GM23248 (cell line): ENCODE results near the gene CNFN. TPM values are rescaled to one million over a fixed set of nuclear protein-coding genes. Genes with fewer than 3 reads are reported as not detected.

Experiments
- DNase-seq: peaks from one replicate; pipeline ENCODE4 v3.0.0-alpha.2; 2015
- H2AFZ ChIP-seq: fragments of 200-600 bp; sonication (generic); 2 replicates; pipeline ENCODE4 v1.6.1; 2016; ENCODE audit warnings: antibody characterized with exemption
- H3F3A ChIP-seq: fragments of 200-600 bp; sonication (generic); 2 replicates; pipeline ENCODE4 v1.6.1; 2016; ENCODE audit warnings: mild to moderate bottlenecking, antibody characterized with exemption, mixed run types; ENCODE audit not compliant: insufficient read depth
- H3K27ac ChIP-seq: fragments of 200-600 bp; sonication (generic); 2 replicates; pipeline ENCODE4 v1.5.1; 2016; ENCODE audit warnings: mild to moderate bottlenecking
- H3K27me3 ChIP-seq: fragments of 200-600 bp; sonication (generic); replicated peaks from 2 replicates; pipeline ENCODE4 v1.6.1; 2016; ENCODE audit warnings: mild to moderate bottlenecking; ENCODE audit not compliant: insufficient read depth
- H3K36me3 ChIP-seq: fragments of 200-600 bp; sonication (generic); 2 replicates; pipeline ENCODE4 v1.6.1; 2016; ENCODE audit warnings: low read depth, mild to moderate bottlenecking
- H3K4me1 ChIP-seq: fragments of 200-600 bp; sonication (generic); 2 replicates; pipeline ENCODE4 v1.6.1; 2016; ENCODE audit warnings: mild to moderate bottlenecking; ENCODE audit not compliant: insufficient read depth
- H3K4me2 ChIP-seq: fragments of 200-600 bp; sonication (generic); one replicate; pipeline ENCODE4 v1.6.1; 2016; ENCODE audit warnings: mild to moderate bottlenecking; ENCODE audit not compliant: unreplicated experiment
- H3K4me3 ChIP-seq: fragments of 200-600 bp; sonication (generic); 2 replicates; pipeline ENCODE4 v1.5.1; 2016; ENCODE audit warnings: mild to moderate bottlenecking
- H3K79me2 ChIP-seq: fragments of 200-600 bp; sonication (generic); 2 replicates; pipeline ENCODE4 v1.6.1; 2016; ENCODE audit warnings: mild to moderate bottlenecking; ENCODE audit not compliant: insufficient read depth
- H3K9ac ChIP-seq: fragments of 200-600 bp; sonication (generic); 2 replicates; pipeline ENCODE4 v1.6.1; 2016; ENCODE audit warnings: mild to moderate bottlenecking
- H3K9me2 ChIP-seq: fragments of 200-600 bp; sonication (generic); 2 replicates; pipeline ENCODE4 v1.6.1; 2016; ENCODE audit warnings: mixed run types, mild to moderate bottlenecking, moderate library complexity; ENCODE audit not compliant: insufficient read depth
- H3K9me3 ChIP-seq: fragments of 200-600 bp; sonication (generic); one replicate; pipeline ENCODE4 v1.6.1; 2017; ENCODE audit warnings: low read depth
- H4K20me1 ChIP-seq: fragments of 200-600 bp; sonication (generic); 2 replicates; pipeline ENCODE4 v1.6.0; 2016; ENCODE audit not compliant: insufficient read depth
- EZH2 ChIP-seq: fragments of 200-600 bp; sonication (generic); IDR thresholded peaks from 2 replicates; pipeline ENCODE4 v1.6.1; 2018; ENCODE audit warnings: antibody characterized with exemption, mild to moderate bottlenecking; ENCODE audit not compliant: insufficient read depth, poor library complexity, severe bottlenecking
- EZH2phosphoT487 ChIP-seq: fragments of 200-600 bp; sonication (generic); IDR thresholded peaks from 2 replicates; pipeline ENCODE4 v1.6.1; 2018; ENCODE audit warnings: antibody characterized with exemption, moderate library complexity, mild to moderate bottlenecking, low read depth; ENCODE audit not compliant: insufficient read depth
- WGBS, 2 experiments: methylation state at CpG; one replicate each; pipeline ENCODE4 v1.1.6; 2015 to 2017; ENCODE audit warnings: low lambda C conversion rate in 2 of 2, low coverage in 1 of 2; ENCODE audit errors: missing lambda C conversion rate in 2 of 2; 5-methylcytosine and 5-hydroxymethylcytosine counted together
- in situ Hi-C: fragments of 300-500 bp; cut with MboI; formaldehyde crosslinking; loops from 2 replicates; pipeline ENCODE4 v1.15.0; 2020
- polyA plus RNA-seq: library from polyadenylated mRNA; unstranded; fragments of >200 nt; fragmentation: Nextera tagmentation; extraction: Ambion mirVana; gene quantifications from 2 replicates; pipeline ENCODE4 v1.2.1, GENCODE V29; 2016
- total RNA-seq: library from RNA; depleted of rRNA; stranded (reverse); fragments of >200 nt; shearing (Covaris generic); gene quantifications from 2 replicates; pipeline ENCODE4 v1.2.3, GENCODE V29; 2014

CNFN gene
- total and polyA plus RNA-seq, 2 experiments from 2014 or later, result 1.1 TPM; not detected in 1

- no peaks in the 10 kb centered on the region for H4K20me1 ChIP-seq
- H3K4me2 ChIP-seq, result no peak overlapping the region
- no peaks in the 10 kb centered on the region for H3K9me3 ChIP-seq
- 0 out of 2 replicates have a peak, but pooled peaks cover 6% of the 10 kb centered on the region for H3F3A ChIP-seq
- H3K27ac ChIP-seq, result no peak overlapping the region
- no peak overlapping the region for H2AFZ ChIP-seq
- in situ Hi-C loops, result no loop called here
- no peaks in the 10 kb centered on the region for H3K36me3 ChIP-seq
- no peak for DNase-seq
- no peaks in the 10 kb centered on the region for H3K79me2 ChIP-seq
- no peak overlapping the region for H3K9ac ChIP-seq
- H3K27me3 ChIP-seq, result no peaks in the 10 kb centered on the region
- H3K4me1 ChIP-seq, result peaks cover 7% of the 10 kb centered on the region
- WGBS, 2 experiments, result 88 to 91% methylated on average over 1 of the region's 1 CpG
- no peaks in the 10 kb centered on the region for H3K9me2 ChIP-seq
- no peak overlapping the region for H3K4me3 ChIP-seq
- no peak for TF ChIP-seq EZH2
- no peak for TF ChIP-seq EZH2phosphoT487
Measured at GRCh38 chr19:42431486-42431885, 41.4 kb upstream of the CNFN start.

DNA sequence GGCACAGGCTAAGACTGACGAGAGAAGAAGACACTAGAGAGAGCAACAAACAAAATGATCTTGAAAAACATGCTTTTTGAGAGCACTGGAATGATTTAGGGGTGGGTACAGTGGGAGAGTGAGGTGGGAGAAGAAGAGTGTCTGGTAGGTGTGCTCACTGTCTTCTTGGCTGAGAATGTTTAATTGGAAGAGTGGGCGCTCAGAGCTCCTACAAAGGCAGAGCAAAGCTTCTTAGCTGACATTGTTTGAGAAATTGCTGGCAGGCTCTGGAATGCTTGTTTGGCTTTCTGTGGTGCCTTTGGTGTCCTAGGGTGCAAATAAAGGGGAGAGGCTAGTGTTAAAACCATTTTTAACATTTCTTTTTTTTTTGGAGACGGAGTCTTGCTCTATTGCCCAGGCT, 38.6 kb upstream of the CNFN start:
- Histone ChIP-seq H3K9me3 (no peaks in the 10 kb centered on the region), H3F3A (no peaks in the 10 kb centered on the region), H3K36me3 (no peaks in the 10 kb centered on the region), H3K4me1 (no peaks in the 10 kb centered on the region), H3K4me3 (no peak overlapping the region), H3K9ac (no peak overlapping the region), H4K20me1 (no peaks in the 10 kb centered on the region), H3K79me2 (no peaks in the 10 kb centered on the region), H3K4me2 (no peak overlapping the region), H2AFZ (no peak overlapping the region), H3K27ac (no peak overlapping the region), H3K27me3 (no peaks in the 10 kb centered on the region), H3K9me2 (no peaks in the 10 kb centered on the region)
- DNase-seq, result no peak
- TF ChIP-seq EZH2phosphoT487 (no peak), EZH2 (no peak)
- in situ Hi-C loops, result no loop called here
- WGBS, 2 experiments, result 44 to 58% methylated on average over 3 of the region's 3 CpGs

GRCh38 chr19:42427313-42427712, 37.2 kb upstream of the CNFN start, which contains the start of gene LIPE:
Gene LIPE (minus strand): TSS chr19:42427388. CDS start chr19:42427149, 239 bp downstream.
- no peak for TF ChIP-seq EZH2
- no peak for TF ChIP-seq EZH2phosphoT487
- Histone ChIP-seq H3K9me2 (no peaks in the 10 kb centered on the region), H3F3A (no peaks in the 10 kb centered on the region), H3K36me3 (no peaks in the 10 kb centered on the region), H3K27me3 (no peaks in the 10 kb centered on the region), H3K9me3 (no peaks in the 10 kb centered on the region), H4K20me1 (no peaks in the 10 kb centered on the region), H3K79me2 (no peaks in the 10 kb centered on the region), H3K4me1 (no peaks in the 10 kb centered on the region), H3K27ac (no peak within 1 kb of the TSS), H2AFZ (no peak within 1 kb of the TSS), H3K9ac (no peak within 1 kb of the TSS), H3K4me2 (no peak within 1 kb of the TSS), H3K4me3 (no peak within 1 kb of the TSS)
- no peak for DNase-seq
- 33 to 38% methylated on average over 4 of the region's 4 CpGs for WGBS, 2 experiments
- in situ Hi-C loops, result no loop called here

GRCh38 chr19:42426643-42427042, 36.5 kb upstream of the CNFN start:
- Histone ChIP-seq H3K4me1 (no peaks in the 10 kb centered on the region), H3K4me2 (no peak overlapping the region), H3K27ac (no peak overlapping the region), H3K9me3 (no peaks in the 10 kb centered on the region), H3K27me3 (no peaks in the 10 kb centered on the region), H3K4me3 (no peak overlapping the region), H3K79me2 (no peaks in the 10 kb centered on the region), H3F3A (no peaks in the 10 kb centered on the region), H3K36me3 (no peaks in the 10 kb centered on the region), H2AFZ (no peak overlapping the region), H4K20me1 (no peaks in the 10 kb centered on the region), H3K9ac (no peak overlapping the region), H3K9me2 (no peaks in the 10 kb centered on the region)
- TF ChIP-seq EZH2phosphoT487 (no peak), EZH2 (no peak)
- in situ Hi-C loops, result no loop called here
- no peak for DNase-seq
- 97 to 98% methylated on average over 3 of the region's 3 CpGs for WGBS, 2 experiments

GRCh38 chr19:42424712-42425131, 34.6 kb upstream of the CNFN start:
- Histone ChIP-seq H3K4me2 (no peak overlapping the region), H2AFZ (no peak overlapping the region), H3K27me3 (no peaks in the 10 kb centered on the region), H3K4me1 (no peaks in the 10 kb centered on the region), H4K20me1 (no peaks in the 10 kb centered on the region), H3K9me2 (no peaks in the 10 kb centered on the region), H3K27ac (no peak overlapping the region), H3K79me2 (no peaks in the 10 kb centered on the region), H3K9me3 (no peaks in the 10 kb centered on the region), H3K4me3 (no peak overlapping the region), H3K9ac (no peak overlapping the region), H3K36me3 (no peaks in the 10 kb centered on the region), H3F3A (no peaks in the 10 kb centered on the region)
- 76 to 80% methylated on average over 11 to 13 of the region's 13 CpGs for WGBS, 2 experiments
- DNase-seq, result no peak
- in situ Hi-C loops, result no loop called here
- TF ChIP-seq EZH2phosphoT487, result no peak
- no peak for TF ChIP-seq EZH2
